Naive thymus-derived CD4-positive, alpha-beta T cell (primary cell): ENCODE results near the gene ARID1A. TPM values are rescaled to one million over a fixed set of nuclear protein-coding genes. Genes with fewer than 3 reads are reported as not detected.
A peak's percentile ranks its signal among the peaks of the same experiment; 100 is the strongest.

Experiments used
- ATAC-seq: fragments of 150-1000 bp; cut with Tn5 transposase; 2 replicates; pipeline ENCODE4 v1.10.0; 2021; ENCODE audit warnings: mild to moderate bottlenecking, moderate library complexity
- CTCF ChIA-PET: fragments of 350-600 bp; sonication (Branson Sonifier 250); formaldehyde crosslinking; loops from one replicate; lab custom pipeline; 2021; ENCODE audit warnings: antibody characterized with exemption; lab: Charles Lee
- POLR2A ChIA-PET: fragments of 350-600 bp; sonication (Branson Sonifier 250); formaldehyde crosslinking; loops from one replicate; lab custom pipeline; 2021; ENCODE audit warnings: antibody characterized with exemption, inconsistent platforms; lab: Charles Lee
- DNase-seq, 9 donors: peaks; one replicate each; pipeline versions ENCODE4 v3.0.0 to v3.0.0-alpha.2; 2020 to 2022; ENCODE audit warnings: mixed read lengths in 1 of 9
- H3K27ac ChIP-seq: one replicate; pipeline ENCODE4 v1.7.0; 2013; ENCODE audit warnings: mild to moderate bottlenecking, low read depth, low read length, moderate library complexity
- H3K27me3 ChIP-seq, 2 donors: one replicate each; pipeline ENCODE4 v1.7.0; 2013; ENCODE audit warnings: low read length in 2 of 2, mild to moderate bottlenecking in 2 of 2, moderate library complexity in 2 of 2; ENCODE audit not compliant: control insufficient read depth in 2 of 2, insufficient read depth in 2 of 2
- H3K36me3 ChIP-seq, 3 experiments: 1 replicate in 2 of 3; 2 replicates in 1 of 3; pipeline ENCODE4 v1.7.0; 2013; ENCODE audit warnings: low read length in 3 of 3, mild to moderate bottlenecking in 3 of 3, moderate library complexity in 1 of 3; ENCODE audit not compliant: insufficient read depth in 3 of 3, control insufficient read depth in 2 of 3
- H3K4me1 ChIP-seq, 2 donors: one replicate each; pipeline ENCODE4 v1.7.0; 2013; ENCODE audit warnings: low read length in 2 of 2, mild to moderate bottlenecking in 2 of 2, moderate library complexity in 1 of 2; ENCODE audit not compliant: control insufficient read depth in 2 of 2, insufficient read depth in 2 of 2
- H3K4me3 ChIP-seq: 2 replicates; pipeline ENCODE4 v1.7.0; 2013; ENCODE audit warnings: mild to moderate bottlenecking, low read length
- H3K9me3 ChIP-seq, 3 experiments: 1 replicate in 2 of 3; 2 replicates in 1 of 3; pipeline ENCODE4 v1.7.0; 2013; ENCODE audit warnings: low read length in 3 of 3; ENCODE audit not compliant: control insufficient read depth in 2 of 3
- H3K27ac Mint-ChIP-seq, 9 donors: one replicate each; pipeline ENCODE4 v1.8.0; 2020 to 2022; ENCODE audit warnings: mixed read lengths in 9 of 9, mild to moderate bottlenecking in 8 of 9, moderate library complexity in 5 of 9, inconsistent platforms in 2 of 9
- H3K27me3 Mint-ChIP-seq, 5 donors: one replicate each; pipeline ENCODE4 v1.8.0; 2021 to 2022; ENCODE audit warnings: mixed read lengths in 5 of 5, mild to moderate bottlenecking in 1 of 5
- H3K36me3 Mint-ChIP-seq, 5 donors: one replicate each; pipeline ENCODE4 v1.8.0; 2020 to 2022; ENCODE audit warnings: mixed read lengths in 5 of 5, mild to moderate bottlenecking in 3 of 5, inconsistent platforms in 1 of 5
- H3K4me1 Mint-ChIP-seq, 7 donors: one replicate each; pipeline ENCODE4 v1.8.0; 2020 to 2022; ENCODE audit warnings: mixed read lengths in 7 of 7, mild to moderate bottlenecking in 3 of 7, inconsistent platforms in 1 of 7
- H3K4me3 Mint-ChIP-seq, 10 donors: one replicate each; pipeline ENCODE4 v1.8.0; 2020 to 2022; ENCODE audit warnings: mild to moderate bottlenecking in 10 of 10, mixed read lengths in 10 of 10, moderate library complexity in 6 of 10, inconsistent platforms in 2 of 10
- H3K9me3 Mint-ChIP-seq, 11 donors: one replicate each; pipeline ENCODE4 v1.8.0; 2020 to 2022; ENCODE audit warnings: mixed read lengths in 11 of 11, mild to moderate bottlenecking in 4 of 11, inconsistent platforms in 1 of 11, moderate library complexity in 1 of 11
- intact Hi-C, 2 donors: fragments of 100-400 bp; cut with micrococcal nuclease; formaldehyde crosslinking; loops; one replicate each; pipeline ENCODE4 v1.15.1; 2023
- polyA plus RNA-seq, 2 donors: library from polyadenylated mRNA; unstranded; fragments of 300-500 nt; fragmentation: Illumina TruSeq; gene quantifications; one replicate each; pipeline ENCODE4 v1.2.3, GENCODE V29; 2021
- total RNA-seq, 6 experiments: library from RNA in 5 of 6; stranded (reverse) in 5 of 6; gene quantifications; 1 replicate in 5 of 6; 2 replicates in 1 of 6; pipeline ENCODE4 v1.2.3 and lab custom pipeline; 2021 to 2026

Gene ARID1A
- total and polyA plus RNA-seq, 7 experiments from 2014 or later = 22.3 to 148 (median 127) TPM

- ATAC-seq (no peak), DNase-seq (no peak)
- peaks cover 37 to 42% of the 10 kb centered on the region in 2 donors for H3K4me1 ChIP-seq
- no peaks in the 10 kb centered on the region for H3K9me3 ChIP-seq
- CTCF ChIA-PET = interaction anchor here (1.1 to 5.9 kb wide), 17 partner anchors 11 to 289 kb away, joined by 3 to 207 read pairs (median 10); no protein-coding TSS in a partner anchor
- no peaks in the 10 kb centered on the region for H3K27me3 Mint-ChIP-seq
- peak overlapping the region in 8 of 9 donors; percentile 87 to 100 (median 98) for H3K27ac Mint-ChIP-seq
- peaks cover 36 to 76% (median 56%) of the 10 kb centered on the region in 7 donors for H3K4me1 Mint-ChIP-seq
- no peaks in the 10 kb centered on the region for H3K27me3 ChIP-seq
- intact Hi-C loops = loop anchor here (1.0 to 5.0 kb wide), 13 partner anchors 11 to 319 kb away; no protein-coding TSS in a partner anchor
- H3K9me3 Mint-ChIP-seq = peaks cover 0 to 4% (median 0%) of the 10 kb centered on the region in 11 donors
- H3K4me3 ChIP-seq = no peak overlapping the region
- peak overlapping the region; percentile 95 for H3K27ac ChIP-seq
- H3K36me3 ChIP-seq = peaks cover 0 to 27% (median 3%) of the 10 kb centered on the region in 3 experiments
- peak overlapping the region in 5 of 10 donors; percentile 81 to 94 (median 90) for H3K4me3 Mint-ChIP-seq
- peaks cover 7 to 17% (median 14%) of the 10 kb centered on the region in 5 donors for H3K36me3 Mint-ChIP-seq
- POLR2A ChIA-PET = interaction anchor here (0.9 to 8.5 kb wide), 17 partner anchors 10 to 289 kb away, joined by 3 to 383 read pairs (median 8); partner anchors contain the start of genes ARID1A and GPATCH3
Observed at GRCh38 chr1:26789612-26789865, 93.7 kb downstream of the ARID1A start.

- Mint-ChIP-seq H3K4me1 (peaks cover 32 to 76% (median 52%) of the 10 kb centered on the region in 7 donors), H3K36me3 (peaks cover 11 to 20% (median 18%) of the 10 kb centered on the region in 5 donors), H3K9me3 (peaks cover 0 to 4% (median 0%) of the 10 kb centered on the region in 11 donors), H3K27me3 (no peaks in the 10 kb centered on the region), H3K4me3 (peak overlapping the region in 3 of 10 donors; percentile 11 to 94 (median 89)), H3K27ac (peak overlapping the region in 8 of 9 donors; percentile 55 to 100 (median 92))
- H3K4me1 ChIP-seq = peaks cover 33 to 42% of the 10 kb centered on the region in 2 donors
- ChIA-PET POLR2A (interaction anchor here (0.9 to 8.5 kb wide), 15 partner anchors 10 to 249 kb away, joined by 3 to 383 read pairs (median 6); partner anchors contain the start of gene ARID1A), CTCF (interaction anchor here (1.1 to 5.9 kb wide), 13 partner anchors 10 to 290 kb away, joined by 3 to 207 read pairs (median 15); no protein-coding TSS in a partner anchor)
- H3K27me3 ChIP-seq = no peaks in the 10 kb centered on the region
- no peak for ATAC-seq
- H3K36me3 ChIP-seq = peaks cover 0 to 30% (median 3%) of the 10 kb centered on the region in 3 experiments
- H3K27ac ChIP-seq = peak overlapping the region; percentile 95
- no peak for DNase-seq
- H3K9me3 ChIP-seq = no peaks in the 10 kb centered on the region
- intact Hi-C loops = loop anchor here (1.0 to 5.0 kb wide), 13 partner anchors 10 to 319 kb away; no protein-coding TSS in a partner anchor
- no peak overlapping the region for H3K4me3 ChIP-seq
Observed at GRCh38 chr1:26789931-26790330, 94.1 kb downstream of the ARID1A start.

- Mint-ChIP-seq H3K27me3 (no peaks in the 10 kb centered on the region), H3K36me3 (peaks cover 13 to 23% (median 21%) of the 10 kb centered on the region in 5 donors), H3K9me3 (peaks cover 0 to 4% (median 0%) of the 10 kb centered on the region in 11 donors), H3K4me3 (peak overlapping the region in 2 of 10 donors; percentile 25 to 89), H3K27ac (peak overlapping the region in 3 of 9 donors; percentile 12 to 100 (median 100)), H3K4me1 (peaks cover 26 to 70% (median 46%) of the 10 kb centered on the region in 7 donors)
- ATAC-seq = no peak
- DNase-seq = peak in 1 of 9 donors; percentile 56
- ChIA-PET CTCF (interaction anchor here (0.6 to 5.9 kb wide), 12 partner anchors 10 to 290 kb away, joined by 3 to 207 read pairs (median 17); no protein-coding TSS in a partner anchor), POLR2A (interaction anchor here (0.9 to 8.5 kb wide), 11 partner anchors 9 to 192 kb away, joined by 3 to 383 read pairs (median 5); partner anchors contain the start of gene ARID1A)
- no peaks in the 10 kb centered on the region for H3K9me3 ChIP-seq
- intact Hi-C loops = loop anchor here in 1 of 2 donors (1.0 kb wide), 1 partner anchor 193 kb away; no protein-coding TSS in a partner anchor
- H3K36me3 ChIP-seq = peaks cover 0 to 35% (median 3%) of the 10 kb centered on the region in 3 experiments
- H3K27ac ChIP-seq = no peak overlapping the region
- H3K4me1 ChIP-seq = peaks cover 27 to 37% of the 10 kb centered on the region in 2 donors
- H3K4me3 ChIP-seq = no peak overlapping the region
- H3K27me3 ChIP-seq = no peaks in the 10 kb centered on the region
Observed at GRCh38 chr1:26790551-26790953, 94.7 kb downstream of the ARID1A start.

GRCh38 chr1:26791148-26791547, 95.3 kb downstream of the ARID1A start:
- ChIA-PET CTCF (interaction anchor here (0.6 to 5.9 kb wide), 11 partner anchors 9 to 189 kb away, joined by 3 to 207 read pairs (median 6); no protein-coding TSS in a partner anchor), POLR2A (interaction anchor here (0.6 to 8.5 kb wide), 7 partner anchors 8 to 187 kb away, joined by 3 to 383 read pairs (median 5); partner anchors contain the start of gene ARID1A)
- peaks cover 0 to 35% (median 3%) of the 10 kb centered on the region in 3 experiments for H3K36me3 ChIP-seq
- intact Hi-C loops = no loop called here
- DNase-seq = no peak
- H3K4me1 ChIP-seq = peaks cover 21 to 32% of the 10 kb centered on the region in 2 donors
- no peak overlapping the region for H3K27ac ChIP-seq
- no peaks in the 10 kb centered on the region for H3K9me3 ChIP-seq
- Mint-ChIP-seq H3K9me3 (peaks cover 0 to 4% (median 0%) of the 10 kb centered on the region in 11 donors), H3K4me1 (peaks cover 20 to 64% (median 40%) of the 10 kb centered on the region in 7 donors), H3K27me3 (no peaks in the 10 kb centered on the region), H3K4me3 (peak overlapping the region in 1 of 10 donors; percentile 89), H3K27ac (peak overlapping the region in 3 of 9 donors; percentile 12 to 100 (median 14)), H3K36me3 (peaks cover 13 to 23% (median 21%) of the 10 kb centered on the region in 5 donors)
- no peaks in the 10 kb centered on the region for H3K27me3 ChIP-seq
- H3K4me3 ChIP-seq = no peak overlapping the region
- no peak for ATAC-seq

- Mint-ChIP-seq H3K4me1 (peaks cover 17 to 64% (median 36%) of the 10 kb centered on the region in 7 donors), H3K4me3 (peak overlapping the region in 1 of 10 donors; percentile 89), H3K36me3 (peaks cover 13 to 28% (median 25%) of the 10 kb centered on the region in 5 donors), H3K9me3 (peaks cover 0 to 4% (median 0%) of the 10 kb centered on the region in 11 donors), H3K27me3 (no peaks in the 10 kb centered on the region), H3K27ac (peak overlapping the region in 1 of 9 donors; percentile 100)
- peaks cover 16 to 27% of the 10 kb centered on the region in 2 donors for H3K4me1 ChIP-seq
- intact Hi-C loops = no loop called here
- ATAC-seq (no peak), DNase-seq (no peak)
- no peaks in the 10 kb centered on the region for H3K9me3 ChIP-seq
- no peak overlapping the region for H3K27ac ChIP-seq
- H3K27me3 ChIP-seq = no peaks in the 10 kb centered on the region
- ChIA-PET POLR2A (interaction anchor here (0.6 to 4.6 kb wide), 5 partner anchors 8 to 187 kb away, joined by 3 to 74 read pairs (median 4); no protein-coding TSS in a partner anchor), CTCF (interaction anchor here (0.6 to 5.9 kb wide), 10 partner anchors 9 to 189 kb away, joined by 3 to 207 read pairs (median 4); no protein-coding TSS in a partner anchor)
- H3K36me3 ChIP-seq = peaks cover 0 to 37% (median 3%) of the 10 kb centered on the region in 3 experiments
- no peak overlapping the region for H3K4me3 ChIP-seq
Observed at GRCh38 chr1:26791626-26792025, 95.8 kb downstream of the ARID1A start.

- peak overlapping the region in 5 of 9 donors; percentile 0 to 56 (median 19) for H3K27ac Mint-ChIP-seq
- Histone ChIP-seq H3K4me3 (no peak overlapping the region), H3K4me1 (peaks cover 9 to 19% of the 10 kb centered on the region in 2 donors), H3K9me3 (no peaks in the 10 kb centered on the region), H3K27me3 (no peaks in the 10 kb centered on the region), H3K27ac (no peak overlapping the region), H3K36me3 (peaks cover 0 to 40% (median 3%) of the 10 kb centered on the region in 3 experiments)
- H3K4me3 Mint-ChIP-seq = peak overlapping the region in 2 of 10 donors; percentile 21
- peaks cover 11 to 64% (median 27%) of the 10 kb centered on the region in 7 donors for H3K4me1 Mint-ChIP-seq
- peaks cover 13 to 35% (median 28%) of the 10 kb centered on the region in 5 donors for H3K36me3 Mint-ChIP-seq
- DNase-seq (no peak), ATAC-seq (no peak)
- H3K9me3 Mint-ChIP-seq = no peaks in the 10 kb centered on the region
- ChIA-PET CTCF (interaction anchor here (5.9 kb wide), 1 partner anchor 190 kb away, joined by 207 read pairs; no protein-coding TSS in a partner anchor), POLR2A (interaction anchor here (0.7 kb wide), 1 partner anchor 806 kb away, joined by 3 read pairs; no protein-coding TSS in a partner anchor)
- intact Hi-C loops = no loop called here
- H3K27me3 Mint-ChIP-seq = no peaks in the 10 kb centered on the region
Observed at GRCh38 chr1:26792924-26793323, 97.1 kb downstream of the ARID1A start.
